ENCODE measurements around the gene AGER.
"Not testable (repeated sequence)": the region's sequence is repeated elsewhere in the genome, so short reads cannot be mapped to it uniquely, and the experiment has no call there.

AGER gene

DNA sequence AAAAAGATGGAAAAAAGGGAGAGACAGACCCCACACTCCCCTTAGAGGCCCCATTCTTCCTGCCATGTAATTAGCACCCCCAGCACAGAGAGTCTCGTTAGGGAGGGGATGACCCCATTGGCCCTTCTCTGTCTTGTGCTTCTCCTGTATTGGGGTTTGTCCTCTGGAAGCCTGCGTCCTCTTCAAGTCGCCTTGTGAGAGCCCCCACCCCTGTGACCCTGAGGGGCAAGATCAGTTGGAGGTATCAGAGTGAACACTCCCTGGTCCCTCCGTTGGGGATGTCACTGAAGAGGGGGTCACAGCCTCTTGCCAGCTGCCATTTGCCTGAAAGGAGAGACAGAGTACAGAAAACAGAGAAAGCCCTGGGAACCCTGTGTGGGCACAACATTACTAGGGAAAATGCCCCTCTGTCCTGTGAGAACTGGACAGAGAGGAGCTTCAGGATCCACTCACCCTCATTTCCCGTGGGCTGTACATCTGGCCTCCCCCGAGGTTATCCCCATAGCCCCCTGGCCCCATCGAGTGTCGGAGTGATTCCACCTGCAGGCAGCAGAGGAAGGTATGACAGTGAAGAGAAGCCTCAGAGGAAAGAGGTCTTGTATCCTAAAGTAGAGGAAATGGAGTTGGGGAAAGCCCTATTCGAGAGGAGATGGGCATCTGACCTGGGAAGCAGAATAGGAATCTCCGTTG lies 2.2 kb upstream of the AGER start:
- DNase-seq (ENCODE audit: low read depth in 2 of 2), result not testable (repeated sequence)

DNA sequence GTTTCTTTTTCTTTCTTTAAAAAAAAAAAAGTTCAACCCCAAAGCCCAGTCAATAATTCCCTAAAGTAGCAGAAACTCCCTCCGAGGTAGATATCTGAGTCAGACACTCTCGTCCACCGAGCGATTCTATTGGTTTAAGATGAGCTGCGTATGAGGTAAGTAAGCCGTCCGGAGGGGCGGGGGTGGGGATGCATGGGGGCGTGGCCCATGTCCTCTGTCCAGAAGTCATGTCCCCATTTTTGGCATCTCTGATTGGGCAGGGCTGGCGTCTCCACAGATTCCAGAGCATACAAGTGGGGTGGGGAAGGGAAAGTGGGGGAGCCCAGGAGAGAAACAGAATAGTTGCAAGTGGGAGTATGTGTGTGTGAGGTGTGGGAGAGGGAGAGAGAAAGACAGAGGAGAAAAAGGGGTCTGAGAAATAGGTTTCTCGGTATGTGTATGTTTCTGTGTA lies 1.7 kb upstream of the AGER start:
- not testable (repeated sequence) for DNase-seq (ENCODE audit: low read depth in 2 of 2)

DNA sequence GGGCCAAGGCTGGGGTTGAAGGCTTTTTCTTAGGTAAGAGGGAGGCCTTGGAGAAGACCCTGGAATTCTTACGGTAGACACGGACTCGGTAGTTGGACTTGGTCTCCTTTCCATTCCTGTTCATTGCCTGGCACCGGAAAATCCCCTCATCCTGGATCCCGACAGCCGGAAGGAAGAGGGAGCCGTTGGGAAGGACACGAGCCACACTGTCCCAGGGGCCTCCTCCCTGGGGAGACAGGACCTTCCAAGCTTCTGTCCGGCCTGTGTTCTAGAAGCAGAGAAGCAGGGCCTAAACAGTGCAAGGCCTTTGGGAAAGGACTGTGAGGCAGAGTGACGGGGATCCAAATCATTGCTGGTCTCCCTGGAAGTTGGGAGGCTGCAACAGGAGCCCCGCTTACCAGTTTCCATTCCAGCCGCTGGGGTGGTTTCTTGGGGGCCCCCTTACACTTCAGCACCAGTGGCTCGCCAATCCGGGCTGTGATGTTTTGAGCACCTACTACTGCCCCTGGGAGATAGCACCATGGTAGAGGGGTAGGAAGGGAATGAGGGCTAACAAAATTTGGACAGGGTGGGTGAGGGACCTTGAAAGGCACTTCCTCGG lies 470 bp downstream of the AGER start:
- DNase-seq (ENCODE audit: low read depth in 2 of 2), result no peak

DNA sequence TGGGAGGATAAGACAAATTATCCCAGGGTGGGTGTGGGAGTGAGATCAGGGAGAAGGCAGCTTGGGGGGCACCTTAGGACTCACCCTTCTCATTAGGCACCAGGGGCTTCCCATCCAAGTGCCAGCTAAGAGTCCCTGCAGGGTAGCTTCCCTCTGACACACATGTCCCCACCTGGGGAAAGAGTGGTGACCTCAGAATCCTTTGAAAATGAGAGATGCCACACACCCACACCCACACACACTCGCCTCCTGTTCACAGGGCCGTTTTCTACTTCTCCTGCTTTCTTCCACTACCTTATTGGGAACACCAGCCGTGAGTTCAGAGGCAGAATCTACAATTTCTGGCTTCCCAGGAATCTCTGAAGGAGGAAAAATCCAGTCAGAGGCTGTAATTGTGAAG lies 1.0 kb downstream of the AGER start:
- no peak for DNase-seq (ENCODE audit: low read depth in 2 of 2)

DNA sequence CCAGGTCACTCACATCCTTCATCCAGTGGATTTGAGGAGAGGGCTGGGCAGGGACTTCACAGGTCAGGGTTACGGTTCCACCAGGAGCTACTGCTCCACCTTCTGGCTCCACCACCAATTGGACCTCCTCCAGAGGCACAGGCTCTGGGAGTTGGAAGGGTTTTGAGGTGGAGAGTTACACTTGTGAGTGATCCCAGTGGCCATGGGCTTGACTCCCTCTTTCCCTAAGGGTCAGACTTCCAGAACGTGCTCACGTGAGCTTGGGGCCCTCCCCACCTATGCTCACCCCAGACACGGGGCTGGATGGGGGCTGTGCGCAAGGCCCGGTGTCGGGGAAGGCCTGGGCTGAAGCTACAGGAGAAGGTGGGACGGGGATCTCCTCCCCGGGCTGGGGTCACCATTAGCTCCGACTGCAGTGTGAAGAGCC lies 1.5 kb downstream of the AGER start:
- no peak for DNase-seq (ENCODE audit: low read depth in 2 of 2)

DNA sequence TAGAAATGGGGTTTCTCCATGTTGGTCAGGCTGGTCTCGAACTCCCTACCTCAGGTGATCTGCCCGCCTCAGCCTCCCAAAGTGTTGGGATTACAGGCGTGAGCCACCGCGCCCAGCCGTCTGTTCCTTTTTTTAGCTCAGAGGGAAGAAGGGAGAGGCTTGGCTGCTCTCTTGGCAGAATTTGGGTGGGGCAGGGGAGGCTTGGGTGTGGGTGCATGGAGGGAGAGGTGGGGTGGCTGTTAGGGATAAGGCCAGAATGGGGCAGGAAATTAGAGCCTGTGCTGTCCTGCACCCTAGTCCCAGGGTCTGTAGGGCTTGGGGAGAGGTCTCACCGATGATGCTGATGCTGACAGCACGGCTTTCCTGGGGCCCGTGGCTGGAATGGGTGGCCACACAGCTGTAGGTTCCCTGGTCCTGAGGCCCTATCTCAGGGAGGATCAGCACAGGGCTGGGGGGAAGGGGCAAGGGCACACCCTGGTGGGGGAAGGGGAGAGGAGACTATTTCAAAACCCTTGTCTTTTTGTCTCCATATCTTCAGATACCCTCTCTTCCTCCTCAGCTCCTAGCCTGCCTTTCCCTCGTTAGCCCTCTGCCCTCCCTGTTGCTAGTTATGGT lies 2.0 kb downstream of the AGER start:
- no peak for DNase-seq (ENCODE audit: low read depth in 2 of 2)

DNA sequence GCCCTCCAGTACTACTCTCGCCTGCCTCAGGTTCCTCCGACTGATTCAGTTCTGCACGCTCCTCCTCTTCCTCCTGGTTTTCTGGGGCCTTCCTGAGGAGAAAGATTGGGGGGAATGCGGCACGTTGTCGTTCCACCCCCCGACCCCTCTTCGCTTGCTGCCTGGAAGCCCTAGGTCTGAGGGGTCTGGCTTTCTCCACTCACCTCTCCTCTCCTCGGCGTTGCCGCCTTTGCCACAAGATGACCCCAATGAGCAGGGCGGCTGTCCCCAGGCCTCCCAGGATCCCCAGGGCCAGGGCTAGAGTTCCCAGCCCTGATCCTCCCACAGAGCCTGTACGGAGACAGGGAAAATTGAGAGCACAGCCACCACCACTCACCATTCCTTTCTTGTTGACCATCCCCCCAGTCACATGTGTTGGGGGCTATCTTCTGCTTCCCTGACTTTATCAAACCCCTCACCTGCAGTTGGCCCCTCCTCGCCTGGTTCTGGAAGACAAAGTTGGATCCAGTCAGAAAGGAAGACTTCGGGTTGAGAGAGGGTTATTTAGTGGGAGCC lies 2.8 kb downstream of the AGER start:
- DNase-seq (ENCODE audit: low read depth in 2 of 2), result no peak

DNA sequence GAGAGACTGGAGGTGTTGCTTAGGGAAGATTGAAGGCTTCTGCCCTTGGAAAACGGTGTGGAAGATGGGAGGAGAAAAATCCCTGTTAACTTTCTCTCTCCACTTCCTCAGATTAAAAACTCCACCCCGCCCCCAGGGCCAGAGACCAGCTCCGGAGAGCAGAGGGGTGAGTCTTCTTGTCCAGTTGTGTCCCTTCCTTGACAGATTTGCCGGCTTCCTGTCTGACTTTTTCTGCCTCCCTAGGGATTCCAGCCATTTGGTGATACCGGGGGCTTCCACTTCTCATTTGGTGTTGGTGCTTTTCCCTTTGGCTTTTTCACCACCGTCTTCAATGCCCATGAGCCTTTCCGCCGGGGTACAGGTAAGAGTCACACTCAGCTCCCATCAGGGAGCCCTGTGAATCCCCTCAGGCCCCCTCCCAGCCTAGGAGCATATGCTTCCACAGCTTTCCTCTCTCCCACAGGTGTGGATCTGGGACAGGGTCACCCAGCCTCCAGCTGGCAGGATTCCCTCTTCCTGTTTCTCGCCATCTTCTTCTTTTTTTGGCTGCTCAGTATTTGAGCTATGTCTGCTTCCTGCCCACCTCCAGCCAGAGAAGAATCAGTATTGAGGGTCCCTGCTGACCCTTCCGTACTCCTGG lies 4.2 kb downstream of the AGER start:
- DNase-seq (ENCODE audit: low read depth in 2 of 2), result no peak

DNA sequence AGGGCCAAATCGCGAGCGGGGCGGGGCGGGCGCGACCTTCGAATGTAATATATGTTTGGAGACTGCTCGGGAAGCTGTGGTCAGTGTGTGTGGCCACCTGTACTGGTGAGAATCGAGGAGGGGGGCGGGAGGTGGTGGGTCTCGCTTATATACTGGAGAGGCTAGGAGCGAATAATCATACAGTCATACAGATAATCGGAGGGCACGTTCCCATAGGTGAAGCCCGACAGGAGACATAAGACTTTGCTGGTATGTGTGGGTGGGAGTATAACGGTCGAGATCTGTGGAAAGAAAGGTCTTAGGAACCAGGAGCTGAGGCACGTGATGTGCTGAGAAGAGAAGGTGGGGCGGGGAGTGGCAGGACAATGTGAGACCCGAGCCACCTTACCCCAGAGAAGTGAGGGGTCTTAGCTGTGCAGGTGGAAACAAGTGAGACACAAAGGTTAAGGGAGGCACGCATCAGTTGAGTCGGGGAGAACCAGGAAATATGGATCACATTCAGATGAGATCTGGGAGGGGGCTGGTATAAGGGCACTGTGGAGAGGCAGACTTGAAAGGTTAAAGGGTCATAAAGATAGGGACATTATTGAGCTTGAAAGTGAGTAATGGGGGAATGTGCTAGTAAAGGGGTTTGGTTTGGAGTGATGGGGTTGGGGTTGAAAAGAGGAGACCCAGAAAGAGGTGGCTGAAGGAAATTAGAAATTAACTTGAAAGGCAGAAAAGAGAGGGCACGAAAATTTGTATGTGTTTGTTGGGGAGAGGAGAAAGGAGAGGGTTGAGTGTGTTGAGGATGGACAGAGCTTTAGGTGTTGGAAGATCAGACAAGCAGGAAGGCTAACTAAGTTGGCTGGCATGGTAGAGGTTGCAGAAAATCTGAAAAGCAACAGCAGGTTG lies 5.3 kb downstream of the AGER start:
- no peak for DNase-seq (ENCODE audit: low read depth in 2 of 2)

DNA sequence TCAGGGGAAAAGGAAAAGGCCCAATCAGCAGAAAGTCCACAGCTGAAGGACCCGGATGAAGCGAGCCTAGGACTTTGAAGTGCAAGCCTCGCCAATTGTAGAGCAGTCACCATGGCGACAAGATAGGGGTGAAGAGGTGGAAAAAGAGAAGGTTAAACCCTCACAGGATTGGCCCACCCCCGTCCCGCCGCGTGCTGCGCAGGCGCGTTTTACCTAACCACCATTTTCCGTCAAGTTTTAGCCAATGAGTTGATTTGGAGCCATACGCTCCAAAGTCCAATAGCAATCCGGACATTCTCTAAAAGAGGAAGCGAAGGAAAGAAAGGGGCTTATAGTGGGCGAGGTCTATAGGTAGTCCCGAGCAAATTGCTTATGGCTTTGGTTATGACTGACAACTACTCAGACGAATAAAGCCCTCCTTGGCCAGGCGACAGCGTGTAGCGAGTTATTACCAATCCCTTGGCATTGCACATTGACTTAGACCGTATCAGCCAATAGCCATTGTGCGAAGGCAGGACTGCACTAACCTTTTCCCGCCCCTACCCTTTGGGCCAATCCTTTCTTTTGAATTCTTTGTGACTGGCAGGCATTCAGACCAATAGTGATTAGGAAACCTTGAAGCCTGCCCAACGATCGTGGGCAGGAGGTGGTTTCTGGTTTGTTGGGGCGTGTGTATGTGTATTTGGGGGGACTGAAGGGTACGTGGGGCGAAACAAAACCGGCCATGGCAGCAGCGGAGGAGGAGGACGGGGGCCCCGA lies 6.1 kb downstream of the AGER start, which contains the start of gene RNF5:
TSS of gene RNF5 (plus strand) at position 618 of the 759 bp plus-strand sequence. CDS start at position 725, 107 bp downstream.
- DNase-seq (ENCODE audit: low read depth in 2 of 2), result peak; percentile 78 to 79

DNA sequence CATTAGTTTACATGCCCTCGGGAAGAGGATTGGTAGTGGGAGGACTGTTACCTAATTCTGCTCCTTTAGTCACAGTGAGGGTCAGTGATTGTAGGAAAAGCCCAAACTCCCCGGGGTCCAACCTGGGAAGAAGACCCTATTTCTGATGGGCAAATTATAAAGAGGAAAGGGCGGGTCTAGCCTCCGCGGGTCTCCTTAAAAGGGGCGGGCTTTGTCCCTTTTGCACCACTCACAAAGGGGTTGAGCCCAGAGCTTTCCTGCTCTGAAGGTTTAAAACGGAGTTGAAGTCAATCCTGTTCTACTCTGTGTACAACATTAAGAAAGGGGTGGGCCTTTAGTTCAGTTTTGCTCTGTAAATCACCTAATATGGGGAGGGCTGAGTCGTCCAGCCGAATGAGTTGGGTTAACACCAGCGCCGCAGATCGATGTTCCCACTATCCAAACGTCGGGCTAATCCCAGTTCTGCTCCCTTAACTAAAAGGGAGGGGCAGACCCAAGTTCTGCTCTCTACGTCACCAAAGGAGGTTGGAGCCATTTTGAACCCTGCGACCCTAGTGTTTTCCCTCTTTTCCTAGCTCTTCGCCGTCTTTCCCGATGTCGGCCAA lies 6.8 kb downstream of the AGER start:
- DNase-seq (ENCODE audit: low read depth in 2 of 2), result no peak

DNA sequence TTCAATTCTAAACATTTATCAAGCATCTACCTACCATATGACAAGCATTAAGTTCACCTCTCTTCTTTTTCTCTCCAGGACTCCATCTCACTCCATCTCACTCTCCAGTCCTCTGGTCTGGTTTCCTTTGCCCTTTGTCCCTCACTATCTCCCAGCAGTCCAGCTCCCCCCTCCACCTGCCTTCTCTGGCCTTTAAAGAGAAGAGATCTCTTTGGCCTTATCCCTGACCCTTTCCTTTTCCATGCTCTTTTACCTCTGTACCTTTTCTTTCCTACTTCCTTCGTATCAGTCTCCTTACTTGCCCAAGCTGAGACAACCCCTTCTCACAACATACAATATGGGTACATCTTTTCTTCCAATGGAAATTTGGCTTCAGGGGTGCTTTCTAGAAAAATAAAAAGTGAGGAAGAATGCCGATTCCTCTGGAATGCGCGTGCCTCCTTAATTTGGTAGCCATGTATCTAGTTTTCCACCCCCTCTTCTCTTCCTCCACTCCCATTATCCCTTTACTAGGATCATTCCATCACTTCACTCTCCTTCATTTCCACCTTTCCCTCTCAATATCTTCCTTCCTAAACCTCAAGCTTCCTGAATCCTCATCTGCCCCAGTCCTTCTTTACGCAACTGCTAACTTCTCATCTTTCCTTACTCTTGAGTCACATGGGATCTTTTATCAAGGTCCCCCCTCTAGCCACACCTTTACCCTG lies 7.4 kb downstream of the AGER start:
- DNase-seq (ENCODE audit: low read depth in 2 of 2), result no peak

DNA sequence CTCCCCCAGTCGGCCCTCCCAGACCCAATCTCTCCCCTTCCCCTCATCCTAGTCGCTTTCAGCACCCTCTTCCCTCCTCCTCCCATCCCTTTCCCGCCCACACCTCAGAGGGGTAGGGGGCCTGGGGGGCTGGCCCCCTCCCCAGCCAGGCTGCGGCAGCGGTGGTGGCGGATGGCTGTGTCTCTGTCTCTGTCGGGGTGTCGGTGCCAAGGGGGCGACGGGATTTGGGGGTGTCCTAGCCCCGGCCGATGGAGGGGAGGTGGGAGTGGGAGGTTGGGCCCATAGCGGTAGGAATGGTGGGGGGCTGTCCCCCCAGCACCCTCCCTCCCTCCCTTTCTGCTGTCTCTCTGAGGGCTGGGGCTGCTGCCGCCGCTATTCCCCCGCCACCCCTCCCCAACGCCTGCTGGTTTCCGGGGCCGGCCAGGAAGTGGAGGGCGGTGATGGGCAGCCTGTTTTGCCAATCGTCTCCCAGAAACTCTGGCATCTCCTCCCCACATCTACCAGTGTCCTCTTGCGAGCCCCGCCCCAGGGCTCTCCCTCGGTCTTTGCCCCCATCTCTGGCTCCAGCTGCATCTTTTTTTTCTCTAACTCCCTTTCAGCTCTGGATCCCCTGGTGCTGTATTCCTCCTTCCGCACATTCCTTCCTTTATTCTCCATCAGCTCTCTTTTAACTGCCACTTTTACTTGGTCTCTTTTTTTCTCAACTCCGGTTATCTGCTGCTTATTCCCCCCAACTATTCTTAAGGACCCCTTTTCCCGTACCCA lies 8.2 kb downstream of the AGER start, which contains the start of gene AGPAT1:
TSS of gene AGPAT1 (minus strand) at position 374 of the 765 bp plus-strand sequence. CDS start 4,588 bp downstream, outside the sequence.
- peak; percentile 93 to 95 for DNase-seq (ENCODE audit: low read depth in 2 of 2)

DNA sequence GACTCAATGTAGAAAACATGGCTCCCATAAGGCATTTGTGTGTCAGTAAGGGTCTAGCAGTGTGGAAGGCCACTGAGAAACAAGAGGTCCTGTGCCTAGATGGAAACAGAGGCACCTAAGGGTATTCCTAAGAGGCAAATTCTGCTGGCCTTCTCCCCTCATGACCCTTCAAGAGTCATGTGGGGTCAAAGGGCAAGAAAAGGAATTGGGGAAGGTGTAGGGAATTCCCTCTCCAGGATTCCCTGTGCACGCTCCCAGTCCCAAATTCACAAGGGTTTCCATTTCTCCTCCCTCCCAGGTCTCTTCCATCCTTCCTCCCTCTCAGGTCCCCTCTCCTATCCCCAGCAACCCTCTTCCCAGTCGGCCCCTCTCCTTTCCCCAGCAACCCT lies 8.7 kb downstream of the AGER start:
- DNase-seq (ENCODE audit: low read depth in 2 of 2), result no peak

DNA sequence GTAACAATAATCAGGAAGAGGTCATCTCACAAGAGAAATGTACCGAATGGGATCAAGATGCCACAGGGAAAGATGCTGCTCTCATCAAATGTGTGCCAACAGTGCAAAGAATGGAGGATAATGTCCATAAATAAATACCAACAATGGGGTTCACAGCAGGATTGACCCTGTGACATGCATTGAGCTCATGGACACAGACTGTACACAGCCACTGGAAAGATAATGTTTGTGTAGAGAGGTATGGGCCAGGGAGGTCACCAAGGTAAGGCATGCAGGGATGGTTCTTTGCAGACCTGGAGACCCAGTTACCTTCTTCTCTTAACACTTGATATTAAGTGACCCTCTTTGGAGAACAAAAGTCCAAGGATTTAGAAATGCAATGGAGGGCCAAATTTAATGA lies 9.6 kb downstream of the AGER start:
- no peak for DNase-seq (ENCODE audit: low read depth in 2 of 2)

DNA sequence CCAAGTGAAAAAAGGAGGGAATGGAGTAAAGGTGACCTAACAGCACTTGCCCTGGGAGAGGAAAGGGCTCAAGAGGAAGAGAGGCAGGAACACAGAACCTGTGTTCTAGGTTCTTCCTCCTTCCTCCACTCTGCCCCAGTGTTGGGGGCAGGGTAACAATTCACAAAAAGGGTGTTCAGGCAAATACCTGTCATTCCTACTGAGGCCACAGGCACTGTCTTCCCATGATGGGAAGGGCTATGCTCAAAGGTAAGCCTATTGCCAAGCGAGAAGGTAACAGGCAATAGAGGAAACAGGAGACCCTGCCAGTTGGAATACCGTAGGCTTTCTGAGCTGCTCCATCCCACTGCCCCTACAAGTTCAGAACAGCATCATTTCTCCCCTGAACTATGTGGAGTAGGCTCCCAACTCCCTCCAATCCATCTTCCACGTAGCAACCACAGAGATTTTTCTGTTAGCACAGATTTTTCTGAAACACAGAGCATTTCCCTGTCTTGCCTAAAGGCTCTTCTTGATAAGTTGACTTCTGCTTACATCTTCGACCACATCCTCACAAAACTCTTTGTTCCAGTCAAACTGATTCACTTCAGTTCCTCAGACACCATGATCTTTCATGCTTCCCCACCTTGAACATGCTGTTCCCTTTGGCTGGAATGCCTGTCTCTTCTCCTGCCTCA lies 10.9 kb downstream of the AGER start:
- no peak for DNase-seq (ENCODE audit: low read depth in 2 of 2)

DNA sequence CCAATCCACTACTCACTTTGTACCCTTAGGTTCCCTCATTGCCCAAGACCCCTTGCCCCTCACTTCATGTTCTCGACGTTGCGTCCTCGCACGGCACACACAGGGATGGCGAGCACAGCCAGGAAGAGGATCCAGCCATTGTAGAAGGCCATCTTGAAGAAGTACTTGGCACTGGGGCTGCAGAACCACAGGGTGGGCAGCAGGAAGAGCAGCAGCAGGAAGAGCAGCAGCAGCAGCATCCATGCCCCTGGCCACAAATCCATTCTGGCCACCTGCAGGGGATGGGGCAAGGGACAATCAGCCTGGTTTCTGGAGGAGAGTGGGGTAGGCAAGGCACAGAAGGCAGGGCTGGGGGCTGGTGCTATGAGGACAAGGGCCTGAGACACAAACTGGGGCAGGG lies 12.8 kb downstream of the AGER start:
- no peak for DNase-seq (ENCODE audit: low read depth in 2 of 2)

DNA sequence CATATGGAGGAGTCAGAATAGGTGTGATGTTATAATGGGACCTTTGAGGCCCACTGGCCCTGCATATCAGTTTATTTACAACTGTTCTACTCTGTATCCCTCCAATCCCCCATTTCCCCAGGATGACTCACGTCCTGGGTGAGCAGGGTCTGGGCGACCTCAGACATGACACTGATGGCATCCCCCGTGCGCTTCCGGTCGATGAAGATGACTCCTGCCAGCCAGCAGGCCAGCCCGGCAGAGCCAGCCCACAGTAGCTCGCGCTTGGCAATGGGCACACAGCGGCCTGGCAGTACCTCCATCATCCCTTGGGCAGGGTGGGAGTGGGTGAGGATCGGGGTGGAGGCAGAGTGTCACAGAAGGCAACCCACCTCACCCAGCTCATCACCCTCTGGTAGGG lies 13.8 kb downstream of the AGER start:
- no peak for DNase-seq (ENCODE audit: low read depth in 2 of 2)
